Tibial artery (tissue), 4 donors: ENCODE results near the gene THSD4.
A peak's percentile ranks its signal among the peaks of the same experiment; 100 is the strongest.

Source experiments
- DNase-seq, 2 donors: peaks; one replicate each; pipeline ENCODE4 v3.0.0-alpha.2; 2019
- H3K27ac ChIP-seq, 2 donors: fragments of 200-600 bp; sonication (generic) in 1 of 2; 1 replicate in 1 of 2; 2 replicates in 1 of 2; pipeline ENCODE4 v1.5.1; 2018 to 2019; ENCODE audit warnings: mild to moderate bottlenecking in 1 of 2
- H3K27me3 ChIP-seq, 2 donors: fragments of 200-600 bp; sonication (generic) in 1 of 2; one replicate each; pipeline versions ENCODE4 v1.5.1 to v1.6.0; 2016 to 2019
- H3K36me3 ChIP-seq, 3 donors: fragments of 200-600 bp; sonication (generic) in 2 of 3; one replicate each; pipeline ENCODE4 v1.5.1; 2016 to 2019; ENCODE audit warnings: mild to moderate bottlenecking in 2 of 3
- H3K4me1 ChIP-seq, 4 donors: fragments of 200-600 bp; sonication (generic) in 2 of 4; 1 replicate in 3 of 4; 2 replicates in 1 of 4; pipeline ENCODE4 v1.5.1; 2016 to 2019
- H3K4me3 ChIP-seq, 2 donors: fragments of 200-600 bp; sonication (generic) in 1 of 2; 1 replicate in 1 of 2; 2 replicates in 1 of 2; pipeline ENCODE4 v1.5.1; 2018 to 2019; ENCODE audit warnings: mild to moderate bottlenecking in 2 of 2
- H3K9me3 ChIP-seq, 3 donors: fragments of 200-600 bp; sonication (generic) in 1 of 3; one replicate each; pipeline ENCODE4 v1.5.1; 2016 to 2019
- intact Hi-C: fragments of 100-400 bp; cut with DNase I; formaldehyde crosslinking; loops from one replicate; pipeline ENCODE4 v1.15.0; 2023; ENCODE audit warnings: low total_unique reads
- TF ChIP-seq, protein P1 (sequence below), 2 experiments: fragments of 200-600 bp in 1 of 2; fragments of 450-650 bp in 1 of 2; IDR thresholded peaks; one replicate each; pipeline ENCODE4 v1.5.1; 2017 to 2019; ENCODE audit warnings: antibody characterized with exemption in 2 of 2, mild to moderate bottlenecking in 1 of 2, moderate library complexity in 1 of 2

Gene THSD4

DNA sequence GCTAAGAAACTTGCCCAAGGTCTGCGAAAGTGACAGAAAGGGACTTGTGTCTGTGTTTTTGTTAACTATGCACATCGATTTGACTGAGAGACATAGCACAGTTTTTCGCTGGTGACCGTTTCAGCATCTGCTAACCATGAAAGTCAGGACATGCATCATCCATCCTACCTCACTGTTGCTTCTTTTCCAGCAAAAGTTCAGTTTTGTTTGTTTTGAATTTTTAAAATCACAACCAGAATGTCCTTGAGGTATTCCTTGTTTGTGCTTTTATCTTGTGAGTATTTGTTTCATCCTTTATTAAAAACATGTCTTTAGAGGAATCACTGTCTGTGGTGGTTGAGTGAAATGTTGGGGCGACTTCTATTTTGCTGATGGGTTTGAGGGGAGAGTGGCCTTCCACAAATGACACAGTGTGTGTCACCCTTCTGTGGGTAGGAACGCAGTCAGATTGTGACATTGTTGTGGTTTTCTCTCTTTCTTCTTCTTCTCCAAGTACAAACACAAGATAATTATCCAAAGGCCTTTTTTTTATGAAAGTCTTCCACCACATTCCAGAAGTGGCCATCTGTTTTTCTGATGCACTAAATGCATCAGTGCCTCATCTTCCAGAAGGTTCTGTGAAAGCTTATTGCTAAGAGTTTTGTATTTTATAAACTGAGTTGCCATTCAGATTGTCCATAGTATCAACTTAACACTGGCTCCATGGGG, 480.7 kb downstream of the THSD4 start:
- DNase-seq, result no peak
- intact Hi-C loops, result no loop called here
- Histone ChIP-seq H3K27me3 (no peaks in the 10 kb centered on the region), H3K4me3 (no peak overlapping the region), H3K27ac (peak overlapping the region; percentile 70 to 77), H3K9me3 (no peaks in the 10 kb centered on the region), H3K36me3 (no peaks in the 10 kb centered on the region), H3K4me1 (peaks cover 0 to 36% (median 18%) of the 10 kb centered on the region in 4 donors)
- TF ChIP-seq, protein P1, sequence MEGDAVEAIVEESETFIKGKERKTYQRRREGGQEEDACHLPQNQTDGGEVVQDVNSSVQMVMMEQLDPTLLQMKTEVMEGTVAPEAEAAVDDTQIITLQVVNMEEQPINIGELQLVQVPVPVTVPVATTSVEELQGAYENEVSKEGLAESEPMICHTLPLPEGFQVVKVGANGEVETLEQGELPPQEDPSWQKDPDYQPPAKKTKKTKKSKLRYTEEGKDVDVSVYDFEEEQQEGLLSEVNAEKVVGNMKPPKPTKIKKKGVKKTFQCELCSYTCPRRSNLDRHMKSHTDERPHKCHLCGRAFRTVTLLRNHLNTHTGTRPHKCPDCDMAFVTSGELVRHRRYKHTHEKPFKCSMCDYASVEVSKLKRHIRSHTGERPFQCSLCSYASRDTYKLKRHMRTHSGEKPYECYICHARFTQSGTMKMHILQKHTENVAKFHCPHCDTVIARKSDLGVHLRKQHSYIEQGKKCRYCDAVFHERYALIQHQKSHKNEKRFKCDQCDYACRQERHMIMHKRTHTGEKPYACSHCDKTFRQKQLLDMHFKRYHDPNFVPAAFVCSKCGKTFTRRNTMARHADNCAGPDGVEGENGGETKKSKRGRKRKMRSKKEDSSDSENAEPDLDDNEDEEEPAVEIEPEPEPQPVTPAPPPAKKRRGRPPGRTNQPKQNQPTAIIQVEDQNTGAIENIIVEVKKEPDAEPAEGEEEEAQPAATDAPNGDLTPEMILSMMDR (IDR thresholded peaks at IDR 0.05), result no peak

DNA sequence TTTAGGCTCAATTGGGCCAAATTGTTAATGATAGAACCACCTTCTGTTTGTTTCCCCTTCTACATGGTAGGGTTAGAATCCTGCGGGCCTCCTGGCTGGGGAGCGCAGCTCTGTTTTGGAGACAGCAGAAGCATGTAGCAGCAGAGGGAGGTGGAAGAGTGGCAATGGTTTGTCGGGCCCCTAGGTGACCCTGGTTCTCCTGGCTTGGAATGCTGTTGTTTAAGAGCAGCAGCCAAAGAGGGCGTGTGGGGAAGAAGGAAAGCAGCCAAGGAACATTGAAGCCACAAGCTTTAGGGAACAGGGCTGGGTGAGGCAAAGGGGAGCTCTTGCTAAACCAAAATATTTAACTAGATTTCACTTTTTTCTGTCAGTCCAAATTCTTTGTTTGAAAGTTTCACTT, 481.4 kb downstream of the THSD4 start:
- Histone ChIP-seq H3K36me3 (no peaks in the 10 kb centered on the region), H3K9me3 (no peaks in the 10 kb centered on the region), H3K4me1 (peaks cover 0 to 36% (median 18%) of the 10 kb centered on the region in 4 donors), H3K27me3 (no peaks in the 10 kb centered on the region), H3K4me3 (no peak overlapping the region), H3K27ac (peak overlapping the region; percentile 70 to 77)
- TF ChIP-seq, protein P1 (IDR thresholded peaks at IDR 0.05), result peak in 1 of 2 experiments; percentile 17
- intact Hi-C loops, result no loop called here
- peak; percentile 67 to 84 for DNase-seq

DNA sequence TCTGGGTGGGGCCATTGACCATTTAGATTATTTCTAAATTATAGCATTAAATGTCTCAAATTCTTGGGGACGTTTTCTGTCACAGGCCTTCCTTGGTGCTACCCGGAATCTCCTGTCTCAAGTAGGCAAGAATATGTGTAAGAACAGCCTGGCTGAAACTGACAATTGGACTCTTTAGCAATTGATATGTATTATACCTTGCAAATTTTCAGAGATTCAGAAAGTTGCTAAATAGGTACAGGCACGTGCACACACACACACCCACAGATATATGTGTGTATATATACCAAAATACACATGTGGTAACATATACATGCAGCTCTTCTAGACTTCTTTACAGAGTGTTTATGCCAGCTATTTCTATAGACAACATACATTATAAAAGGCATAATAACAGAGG, 481.9 kb downstream of the THSD4 start:
- Histone ChIP-seq H3K4me1 (peaks cover 0 to 36% (median 18%) of the 10 kb centered on the region in 4 donors), H3K36me3 (no peaks in the 10 kb centered on the region), H3K27me3 (no peaks in the 10 kb centered on the region), H3K9me3 (no peaks in the 10 kb centered on the region), H3K27ac (peak overlapping the region; percentile 70 to 77), H3K4me3 (no peak overlapping the region)
- TF ChIP-seq, protein P1 (IDR thresholded peaks at IDR 0.05), result no peak
- intact Hi-C loops, result no loop called here
- no peak for DNase-seq

DNA sequence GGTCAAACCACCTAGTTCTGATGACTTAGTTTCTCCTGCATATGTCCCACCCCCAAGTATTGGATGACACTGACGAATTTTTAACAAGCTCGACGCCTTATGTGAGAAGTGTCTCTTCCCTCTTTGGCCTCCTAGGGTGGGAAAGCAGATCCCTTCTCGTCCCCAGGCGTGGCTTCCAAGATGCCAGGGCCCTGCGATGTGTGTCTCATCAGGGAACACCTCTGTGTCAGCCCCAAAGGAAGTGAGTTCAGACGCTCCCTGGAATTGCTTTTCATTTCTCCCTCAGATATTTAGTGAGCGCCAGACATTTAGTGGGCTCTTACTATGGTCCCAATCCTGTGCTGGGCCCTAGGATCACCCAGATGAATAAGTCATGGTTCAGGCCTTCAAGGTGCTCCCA, 482.4 kb downstream of the THSD4 start:
- H3K27ac ChIP-seq, result peak overlapping the region; percentile 70 to 77
- intact Hi-C loops, result no loop called here
- H3K9me3 ChIP-seq, result no peaks in the 10 kb centered on the region
- DNase-seq, result no peak
- no peaks in the 10 kb centered on the region for H3K27me3 ChIP-seq
- H3K36me3 ChIP-seq, result no peaks in the 10 kb centered on the region
- H3K4me3 ChIP-seq, result no peak overlapping the region
- peaks cover 0 to 36% (median 18%) of the 10 kb centered on the region in 4 donors for H3K4me1 ChIP-seq
- TF ChIP-seq, protein P1 (IDR thresholded peaks at IDR 0.05), result no peak

DNA sequence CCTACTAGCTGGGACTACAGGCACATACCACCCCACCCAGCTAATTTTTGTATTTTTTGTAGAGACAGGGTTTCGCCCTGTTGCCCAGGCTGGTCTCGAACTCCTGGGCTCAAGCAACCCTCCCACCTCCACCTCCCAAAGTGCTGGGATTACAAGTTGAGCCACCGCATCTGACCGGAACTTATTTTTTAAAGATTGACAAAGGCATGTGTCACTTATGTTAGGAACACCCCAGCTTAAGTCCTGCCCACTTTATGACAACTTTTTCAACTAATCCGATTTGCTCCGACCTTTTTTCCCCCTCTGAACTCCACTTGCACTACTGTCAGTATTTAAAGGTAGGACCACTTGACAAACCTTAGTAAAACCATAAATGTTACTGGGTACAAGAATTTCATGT, 483.5 kb downstream of the THSD4 start:
- peaks cover 0 to 36% (median 18%) of the 10 kb centered on the region in 4 donors for H3K4me1 ChIP-seq
- intact Hi-C loops, result no loop called here
- DNase-seq, result no peak
- no peaks in the 10 kb centered on the region for H3K36me3 ChIP-seq
- H3K9me3 ChIP-seq, result no peaks in the 10 kb centered on the region
- peak overlapping the region in 1 of 2 donors; percentile 70 for H3K27ac ChIP-seq
- no peaks in the 10 kb centered on the region for H3K27me3 ChIP-seq
- TF ChIP-seq, protein P1 (IDR thresholded peaks at IDR 0.05), result no peak
- no peak overlapping the region for H3K4me3 ChIP-seq
